NCI-H2081 (cell line): Measurements from ENCODE around the gene STK40.
A peak's percentile ranks its signal among the peaks of the same experiment; 100 is the strongest.

ENCODE experiments used
- DNase-seq, 2 experiments: peaks; one replicate each; lab custom pipeline; 2025; lab: John Stamatoyannopoulos, UW

Gene STK40

GRCh38 chr1:36369061-36369861, 16.5 kb downstream of the STK40 start:
- peak; percentile 83 to 84 for DNase-seq

- no peak for DNase-seq
Observed at GRCh38 chr1:36367798-36368197, 17.9 kb downstream of the STK40 start.

- DNase-seq = no peak
Observed at GRCh38 chr1:36367066-36367465, 18.7 kb downstream of the STK40 start.

GRCh38 chr1:36366091-36366661, 19.5 kb downstream of the STK40 start:
- DNase-seq = no peak

- no peak for DNase-seq
Observed at GRCh38 chr1:36365381-36365780, 20.3 kb downstream of the STK40 start.

- no peak for DNase-seq
Observed at GRCh38 chr1:36359911-36360550, 25.7 kb downstream of the STK40 start.

- DNase-seq = no peak
Observed at GRCh38 chr1:36359383-36359782, 26.3 kb downstream of the STK40 start.

GRCh38 chr1:36358514-36359084, 27.1 kb downstream of the STK40 start:
- DNase-seq = no peak

GRCh38 chr1:36355811-36356210, 29.9 kb downstream of the STK40 start:
- DNase-seq = no peak

- no peak for DNase-seq
Observed at GRCh38 chr1:36354486-36354885, 31.2 kb downstream of the STK40 start.

- no peak for DNase-seq
Observed at GRCh38 chr1:36352910-36353878, 32.5 kb downstream of the STK40 start.

GRCh38 chr1:36352125-36352909, 33.4 kb downstream of the STK40 start:
- DNase-seq = no peak

- DNase-seq = no peak
Observed at GRCh38 chr1:36351227-36351977, 34.3 kb downstream of the STK40 start.

- DNase-seq = no peak
Observed at GRCh38 chr1:36350659-36351226, 35.0 kb downstream of the STK40 start.

GRCh38 chr1:36349839-36350238, 35.9 kb downstream of the STK40 start:
- no peak for DNase-seq

GRCh38 chr1:36349241-36349671, 36.5 kb downstream of the STK40 start:
- DNase-seq = no peak

GRCh38 chr1:36346741-36347370, 38.9 kb downstream of the STK40 start:
- no peak for DNase-seq

- no peak for DNase-seq
Observed at GRCh38 chr1:36345353-36345752, 40.4 kb downstream of the STK40 start.

GRCh38 chr1:36344395-36344680, 41.4 kb downstream of the STK40 start:
- DNase-seq = no peak
